Panc1 (cell line): ENCODE measurements around the gene PTX4.

ENCODE experiments used
- CTCF ChIP-seq: fragments of 450-650 bp; IDR thresholded peaks from 2 replicates; pipeline ENCODE4 v1.5.1; 2017; ENCODE audit warnings: mild to moderate bottlenecking
- POLR2AphosphoS5 ChIP-seq: IDR thresholded peaks from 2 replicates; pipeline ENCODE4 v1.6.1; 2012; ENCODE audit warnings: mild to moderate bottlenecking, low read depth, low read length, moderate library complexity
- REST ChIP-seq, 2 experiments: IDR thresholded peaks; 2 replicates each; pipeline ENCODE4 v1.6.1; 2011 to 2012; ENCODE audit warnings: low read depth in 2 of 2, control low read depth in 1 of 2, low read length in 1 of 2, mild to moderate bottlenecking in 1 of 2, moderate library complexity in 1 of 2; ENCODE audit not compliant: insufficient read depth in 1 of 2
- TCF7L2 ChIP-seq: IDR thresholded peaks from 2 replicates; pipeline ENCODE4 v1.6.1; 2011; ENCODE audit warnings: mild to moderate bottlenecking, low read depth, low read length, inconsistent platforms

GRCh38 chr16:1450218-1450617 is 38.5 kb downstream of the PTX4 start:
- TF ChIP-seq CTCF (no peak; the same call in 1 of the 2 replicates), TCF7L2 (no peak), POLR2AphosphoS5 (no peak), REST (IDR thresholded peaks at IDR 0.05; ENCODE audit: insufficient read depth in 1 of 2, low read depth in 2 of 2, low read length in 1 of 2) (no peak)
